Activated B cell treated with CpG ODN at 0.5 μM for 24 hours (primary cell): Measurements from ENCODE around the gene CYB561. TPM values are rescaled to one million over a fixed set of nuclear protein-coding genes. Genes with fewer than 3 reads are reported as not detected.

Source experiments
- ATAC-seq: fragments of 200-7000 bp; cut with Tn5 transposase; one replicate; pipeline ENCODE4 v1.10.0; 2021; ENCODE audit warnings: low read depth, mild to moderate bottlenecking, moderate library complexity
- CTCF ChIA-PET: fragments of 350-600 bp; sonication (Branson Sonifier 250); formaldehyde crosslinking; loops from one replicate; lab custom pipeline; 2021; ENCODE audit warnings: antibody characterized with exemption; lab: Charles Lee
- POLR2A ChIA-PET: fragments of 350-600 bp; sonication (Branson Sonifier 250); formaldehyde crosslinking; loops from one replicate; lab custom pipeline; 2021; ENCODE audit warnings: antibody characterized with exemption; lab: Charles Lee
- DNase-seq: peaks from one replicate; pipeline ENCODE4 v3.0.0; 2022
- H3K27ac Mint-ChIP-seq: one replicate; pipeline ENCODE4 v1.8.0; 2020; ENCODE audit warnings: mixed read lengths
- H3K27me3 Mint-ChIP-seq: one replicate; pipeline ENCODE4 v1.8.0; 2021; ENCODE audit warnings: mixed read lengths
- H3K36me3 Mint-ChIP-seq: one replicate; pipeline ENCODE4 v1.8.0; 2021; ENCODE audit warnings: low read depth, mixed read lengths
- H3K4me1 Mint-ChIP-seq: one replicate; pipeline ENCODE4 v1.8.0; 2021; ENCODE audit warnings: mixed read lengths
- H3K4me3 Mint-ChIP-seq: one replicate; pipeline ENCODE4 v1.8.0; 2020; ENCODE audit warnings: mild to moderate bottlenecking, mixed read lengths
- H3K9me3 Mint-ChIP-seq: one replicate; pipeline ENCODE4 v1.8.0; 2020; ENCODE audit warnings: mixed read lengths
- intact Hi-C: fragments of 100-400 bp; cut with micrococcal nuclease; formaldehyde crosslinking; loops from one replicate; pipeline ENCODE4 v1.15.1; 2024
- total RNA-seq: library from RNA; stranded (reverse); gene quantifications from 2 replicates; pipeline ENCODE4 v1.2.3, GENCODE V29; 2022
- TF ChIP-seq, protein P1 (sequence below): fragments of 200-600 bp; IDR thresholded peaks from one replicate; pipeline ENCODE4 v1.8.0; 2022; ENCODE audit warnings: antibody characterized with exemption, mild to moderate bottlenecking

The CYB561 gene
- total RNA-seq, 1 donor from 2014 or later, result 18.9 TPM

DNA sequence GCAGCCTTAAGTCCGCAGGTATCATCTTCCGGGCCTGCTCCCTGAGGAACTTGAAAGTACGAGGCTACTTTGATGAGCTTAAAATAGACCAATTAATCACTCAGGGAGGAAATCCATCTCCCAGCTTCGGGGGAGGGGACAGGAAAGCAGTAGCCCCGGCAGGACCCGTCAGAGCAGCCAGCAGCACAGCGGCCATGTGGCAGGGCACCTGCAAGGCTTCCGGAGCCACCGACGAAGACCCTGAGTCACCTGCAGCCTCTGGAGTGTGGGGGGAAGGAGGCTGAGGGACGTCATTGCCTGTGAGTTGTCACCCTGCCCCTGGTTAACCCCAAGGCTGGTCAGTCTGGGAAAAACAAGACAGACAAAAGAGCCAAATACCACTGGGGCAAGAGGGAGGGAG is 4.4 kb upstream of the CYB561 start:
- no peak for DNase-seq
- CTCF ChIA-PET, result no interaction called here

DNA sequence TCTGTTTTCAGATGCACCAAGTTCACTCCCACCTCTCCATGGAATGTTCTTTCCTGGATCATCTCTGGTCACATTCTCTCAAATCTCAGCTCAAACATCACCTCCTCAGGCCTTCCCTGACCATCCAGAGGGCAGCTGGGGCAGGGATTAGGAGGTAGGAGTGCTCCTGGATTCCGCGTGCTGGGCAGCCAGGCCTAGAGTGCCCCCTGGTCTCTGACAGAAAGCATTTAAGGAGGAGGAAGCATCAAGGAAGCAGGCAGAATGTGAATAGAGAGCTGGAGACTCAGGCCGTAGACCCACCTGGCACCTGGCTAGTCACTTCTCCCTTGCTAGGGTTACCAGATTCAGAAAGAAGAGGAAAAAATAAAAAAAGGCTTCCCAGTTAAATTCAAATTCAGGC is 2.5 kb upstream of the CYB561 start:
- DNase-seq, result no peak
- no peaks in the 10 kb centered on the region for H3K36me3 Mint-ChIP-seq
- H3K9me3 Mint-ChIP-seq, result no peaks in the 10 kb centered on the region
- no peak overlapping the region for H3K27ac Mint-ChIP-seq
- intact Hi-C loops, result loop anchor here (5.0 to 10.0 kb wide), 3 partner anchors 174 to 1006 kb away; partner anchors contain the start of genes CCDC47, DDX42 and MAP3K3
- no peak overlapping the region for H3K4me3 Mint-ChIP-seq
- H3K4me1 Mint-ChIP-seq, result peaks cover 17% of the 10 kb centered on the region
- ChIA-PET CTCF (no interaction called here), POLR2A (interaction anchor here (0.6 to 1.2 kb wide), 3 partner anchors 13 to 697 kb away, joined by 4 to 8 read pairs (median 7); no protein-coding TSS in a partner anchor)
- TF ChIP-seq, protein P1, sequence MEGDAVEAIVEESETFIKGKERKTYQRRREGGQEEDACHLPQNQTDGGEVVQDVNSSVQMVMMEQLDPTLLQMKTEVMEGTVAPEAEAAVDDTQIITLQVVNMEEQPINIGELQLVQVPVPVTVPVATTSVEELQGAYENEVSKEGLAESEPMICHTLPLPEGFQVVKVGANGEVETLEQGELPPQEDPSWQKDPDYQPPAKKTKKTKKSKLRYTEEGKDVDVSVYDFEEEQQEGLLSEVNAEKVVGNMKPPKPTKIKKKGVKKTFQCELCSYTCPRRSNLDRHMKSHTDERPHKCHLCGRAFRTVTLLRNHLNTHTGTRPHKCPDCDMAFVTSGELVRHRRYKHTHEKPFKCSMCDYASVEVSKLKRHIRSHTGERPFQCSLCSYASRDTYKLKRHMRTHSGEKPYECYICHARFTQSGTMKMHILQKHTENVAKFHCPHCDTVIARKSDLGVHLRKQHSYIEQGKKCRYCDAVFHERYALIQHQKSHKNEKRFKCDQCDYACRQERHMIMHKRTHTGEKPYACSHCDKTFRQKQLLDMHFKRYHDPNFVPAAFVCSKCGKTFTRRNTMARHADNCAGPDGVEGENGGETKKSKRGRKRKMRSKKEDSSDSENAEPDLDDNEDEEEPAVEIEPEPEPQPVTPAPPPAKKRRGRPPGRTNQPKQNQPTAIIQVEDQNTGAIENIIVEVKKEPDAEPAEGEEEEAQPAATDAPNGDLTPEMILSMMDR, result no peak
- no peaks in the 10 kb centered on the region for H3K27me3 Mint-ChIP-seq
- no peak for ATAC-seq

More for the DNA sequence above, 4.4 kb upstream of the CYB561 start:
- POLR2A ChIA-PET, result no interaction called here
- H3K27me3 Mint-ChIP-seq, result peaks cover 2% of the 10 kb centered on the region
- H3K4me3 Mint-ChIP-seq, result no peak overlapping the region
- no peak for ATAC-seq
- intact Hi-C loops, result no loop called here
- peaks cover 9% of the 10 kb centered on the region for H3K4me1 Mint-ChIP-seq
- H3K9me3 Mint-ChIP-seq, result no peaks in the 10 kb centered on the region
- TF ChIP-seq, protein P1, result no peak
- no peaks in the 10 kb centered on the region for H3K36me3 Mint-ChIP-seq
- H3K27ac Mint-ChIP-seq, result no peak overlapping the region

DNA sequence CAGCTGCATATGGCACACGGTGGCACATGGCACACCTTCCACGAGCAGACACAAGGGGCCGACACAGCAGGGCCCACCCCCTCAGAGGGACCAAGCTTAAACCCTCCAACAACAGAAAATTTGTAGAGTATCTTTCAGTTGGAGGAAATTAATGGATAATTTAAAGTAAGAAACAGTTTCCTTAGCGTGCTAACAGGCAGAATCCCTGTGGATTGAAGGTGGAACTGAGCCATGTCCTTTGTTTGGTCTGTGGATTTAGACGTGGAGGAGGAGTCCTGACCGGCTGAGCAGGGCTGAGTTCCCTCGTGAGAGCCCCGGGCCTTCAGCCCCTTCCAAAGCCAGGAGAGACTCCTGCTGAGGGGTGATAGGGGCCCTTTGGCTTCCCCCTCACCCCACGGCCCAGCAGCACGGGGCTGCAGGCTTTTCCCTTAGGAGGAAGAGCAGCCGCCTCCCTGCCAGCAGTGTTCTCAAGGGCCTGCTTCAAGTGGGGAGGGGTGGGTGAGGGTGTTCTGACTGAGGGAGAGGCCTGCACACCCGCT is 1.4 kb upstream of the CYB561 start:
- CTCF ChIA-PET, result interaction anchor here (2.3 kb wide), 1 partner anchor 32 kb away, joined by 7 read pairs; no protein-coding TSS in a partner anchor
- peaks cover 17% of the 10 kb centered on the region for H3K4me1 Mint-ChIP-seq
- no peak for DNase-seq
- intact Hi-C loops, result loop anchor here (1.0 to 10.0 kb wide), 6 partner anchors 14 to 1007 kb away; partner anchors contain the start of genes CCDC47, DDX42, FTSJ3 and MAP3K3
- no peaks in the 10 kb centered on the region for H3K36me3 Mint-ChIP-seq
- TF ChIP-seq, protein P1, result no peak
- H3K4me3 Mint-ChIP-seq, result peak overlapping the region; percentile 70
- peak overlapping the region; percentile 78 for H3K27ac Mint-ChIP-seq
- H3K9me3 Mint-ChIP-seq, result no peaks in the 10 kb centered on the region
- POLR2A ChIA-PET, result interaction anchor here (0.6 to 4.2 kb wide), 9 partner anchors 11 to 698 kb away, joined by 3 to 18 read pairs (median 9); partner anchors contain the start of genes DCAF7 and MAP3K3
- no peaks in the 10 kb centered on the region for H3K27me3 Mint-ChIP-seq
- ATAC-seq, result no peak

DNA sequence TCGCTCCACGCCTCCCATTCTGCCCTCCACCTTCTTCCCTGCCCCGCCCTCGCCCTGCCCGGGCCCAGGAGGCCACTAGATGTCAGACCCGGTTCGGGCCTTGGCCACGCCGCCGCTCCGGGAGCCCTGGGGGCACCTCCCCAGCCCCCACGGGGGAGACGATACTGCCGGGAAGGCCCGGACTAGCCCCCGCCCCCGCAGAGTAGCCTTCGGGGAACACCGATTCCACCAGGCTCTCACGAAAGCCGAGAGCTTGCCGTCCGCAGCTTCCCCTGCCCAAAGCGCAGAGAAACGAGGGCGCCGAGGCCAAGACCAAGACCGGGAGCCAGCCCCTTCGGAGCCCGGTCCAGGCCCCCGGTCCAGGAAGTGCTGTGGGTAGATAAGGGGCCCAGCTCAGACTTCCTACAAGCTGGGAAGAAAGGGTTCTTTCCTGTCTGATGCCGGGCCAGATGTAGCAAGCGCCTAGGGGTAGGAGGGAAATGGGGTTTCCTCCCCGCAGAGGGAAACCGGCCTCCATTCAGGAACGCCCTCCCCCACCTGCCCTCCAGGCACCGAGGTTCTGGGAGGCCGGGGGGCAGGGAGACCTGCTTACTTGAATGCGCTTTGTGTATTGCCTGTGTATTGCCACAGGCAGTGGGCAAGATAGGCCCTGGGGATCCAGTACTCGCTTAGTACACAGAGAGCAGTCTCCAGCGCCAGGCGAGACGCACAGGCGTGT is 806 bp upstream of the CYB561 start:
- intact Hi-C loops, result loop anchor here (1.0 to 10.0 kb wide), 8 partner anchors 14 to 1008 kb away; partner anchors contain the start of genes CCDC47, DCAF7, DDX42 and FTSJ3
- H3K4me3 Mint-ChIP-seq, result peak overlapping the region; percentile 70
- TF ChIP-seq, protein P1, result no peak
- peak; percentile 25 for ATAC-seq
- CTCF ChIA-PET, result interaction anchor here (1.1 to 2.3 kb wide), 2 partner anchors 30 to 33 kb away, joined by 3 to 7 read pairs; partner anchors contain the start of gene ACE
- no peaks in the 10 kb centered on the region for H3K36me3 Mint-ChIP-seq
- DNase-seq, result peak; percentile 60
- H3K27ac Mint-ChIP-seq, result peak overlapping the region; percentile 78
- POLR2A ChIA-PET, result interaction anchor here (0.6 to 4.2 kb wide), 12 partner anchors 12 to 699 kb away, joined by 3 to 18 read pairs (median 5); partner anchors contain the start of genes DCAF7, LIMD2 and MAP3K3
- no peaks in the 10 kb centered on the region for H3K27me3 Mint-ChIP-seq
- no peaks in the 10 kb centered on the region for H3K9me3 Mint-ChIP-seq
- H3K4me1 Mint-ChIP-seq, result peaks cover 17% of the 10 kb centered on the region
